HepG2 (cell line): ENCODE measurements around the gene TTC1. TPM values are rescaled to one million over a fixed set of nuclear protein-coding genes. Genes with fewer than 3 reads are reported as not detected.

Experiments used
- ATAC-seq: fragments of 200-7000 bp; cut with Tn5 transposase; 3 replicates; pipeline ENCODE4 v1.9.1; 2020; ENCODE audit warnings: mild to moderate bottlenecking, moderate library complexity
- BruUV-seq: library from RNA; stranded (reverse); fragments of 400-500 nt; replicated peaks from 2 replicates; lab custom pipeline; 2021; lab: Mats Ljungman, UMichigan
- CTCF ChIA-PET: fragments of 300-600 bp; formaldehyde crosslinking; extraction: SDS; loops from one replicate; lab custom pipeline; 2021; ENCODE audit warnings: low total read pairs, inconsistent platforms, low intra/inter-chr PET ratio; lab: Yijun Ruan, JAX
- POLR2A ChIA-PET: fragments of 350-600 bp; sonication (Branson Sonifier 250); formaldehyde crosslinking; loops from one replicate; lab custom pipeline; 2020; ENCODE audit warnings: antibody characterized with exemption, inconsistent platforms; lab: Yijun Ruan, JAX
- DNase-seq: peaks from one replicate; pipeline ENCODE4 v3.0.0-alpha.2; 2015; ENCODE audit warnings: low spot score
- FAIRE-seq: peaks from 3 replicates; lab custom pipeline; 2011; peaks lifted over from hg19 to GRCh38; lab: Jason Lieb, UNC
- H2AFZ ChIP-seq: one replicate; pipeline ENCODE4 v1.6.1; 2011; ENCODE audit warnings: low read length, inconsistent platforms
- H3K27ac ChIP-seq: fragments of 300-600 bp; 3 replicates; pipeline ENCODE4 v1.8.0; 2011; ENCODE audit warnings: mixed run types, mild to moderate bottlenecking, mixed read lengths, low read length, inconsistent platforms; ENCODE audit not compliant: insufficient read depth; ENCODE audit errors: extremely low read length
- H3K27me3 ChIP-seq, 2 experiments: fragments of 200-600 bp in 1 of 2; 2 replicates in 1 of 2; 3 replicates in 1 of 2; pipeline versions ENCODE4 v1.6.0 to v1.8.0; 2011; ENCODE audit warnings: low read length in 2 of 2, mild to moderate bottlenecking in 2 of 2, moderate library complexity in 2 of 2, inconsistent platforms in 1 of 2; ENCODE audit not compliant: insufficient read depth in 2 of 2, control insufficient read depth in 1 of 2
- H3K36me3 ChIP-seq, 2 experiments: fragments of 200-600 bp in 1 of 2; replicated peaks in 1 of 2; 2 replicates in 1 of 2; 3 replicates in 1 of 2; pipeline versions ENCODE4 v1.5.1 to v1.8.0; 2011; ENCODE audit warnings: low read length in 2 of 2, inconsistent platforms in 1 of 2; ENCODE audit not compliant: insufficient read depth in 2 of 2, control insufficient read depth in 1 of 2
- H3K4me1 ChIP-seq: 2 replicates; pipeline ENCODE4 v1.5.1; 2012; ENCODE audit warnings: low read length, inconsistent platforms; ENCODE audit not compliant: insufficient read depth
- H3K4me2 ChIP-seq: 2 replicates; pipeline ENCODE4 v1.6.0; 2011; ENCODE audit warnings: low read depth, low read length, inconsistent platforms
- H3K4me3 ChIP-seq, 3 experiments: fragments of 200-600 bp in 1 of 3; sonication (generic), shearing (Covaris generic) in 1 of 3; replicated peaks in 1 of 3; 2 replicates each; pipeline ENCODE4 v1.5.1; 2011 to 2016; ENCODE audit warnings: low read length in 3 of 3, inconsistent platforms in 2 of 3, low read depth in 2 of 3, mild to moderate bottlenecking in 2 of 3, control low read depth in 1 of 3, mixed read lengths in 1 of 3; ENCODE audit not compliant: insufficient read depth in 1 of 3
- H3K79me2 ChIP-seq: one replicate; pipeline ENCODE4 v1.6.1; 2011; ENCODE audit warnings: low read length, inconsistent platforms; ENCODE audit not compliant: insufficient read depth
- H3K9ac ChIP-seq: 2 replicates; pipeline ENCODE4 v1.6.0; 2011; ENCODE audit warnings: mild to moderate bottlenecking, low read depth, low read length, inconsistent platforms; ENCODE audit not compliant: insufficient read depth
- H3K9me3 ChIP-seq: 2 replicates; pipeline ENCODE4 v1.5.1; 2012; ENCODE audit warnings: mild to moderate bottlenecking, low read length
- H4K20me1 ChIP-seq: 2 replicates; pipeline ENCODE4 v1.6.0; 2011; ENCODE audit warnings: inconsistent platforms, mild to moderate bottlenecking, low read length, moderate library complexity; ENCODE audit not compliant: insufficient read depth
- CENPBD1 ChIP-seq: sonication (generic); formaldehyde crosslinking; IDR thresholded peaks from 2 replicates; pipeline ENCODE4 v1.8.0; 2022; ENCODE audit warnings: missing genetic modification reagents, low read depth, mild to moderate bottlenecking, borderline replicate concordance
- ERF ChIP-seq: IDR thresholded peaks from 2 replicates; pipeline ENCODE4 v1.6.1; 2018; ENCODE audit warnings: missing biosample characterization, missing genetic modification reagents
- HMG20A ChIP-seq: IDR thresholded peaks from 2 replicates; pipeline ENCODE4 v1.6.1; 2016; ENCODE audit warnings: borderline replicate concordance
- MEF2D ChIP-seq: sonication (generic); formaldehyde crosslinking; IDR thresholded peaks from 2 replicates; pipeline ENCODE4 v1.5.1; 2020; ENCODE audit warnings: mild to moderate bottlenecking, missing genetic modification reagents
- MIER3 ChIP-seq: IDR thresholded peaks from 2 replicates; pipeline ENCODE4 v1.6.1; 2016; ENCODE audit warnings: missing compliant biosample characterization, borderline replicate concordance
- ZNF160 ChIP-seq: sonication (generic); formaldehyde crosslinking; IDR thresholded peaks from 2 replicates; pipeline ENCODE4 v1.8.0; 2022; ENCODE audit warnings: mild to moderate bottlenecking, inconsistent platforms, missing genetic modification reagents
- ZNF253 ChIP-seq: sonication (generic); formaldehyde crosslinking; IDR thresholded peaks from 2 replicates; pipeline ENCODE4 v1.8.0; 2022; ENCODE audit warnings: mild to moderate bottlenecking, missing genetic modification reagents, borderline replicate concordance
- WGBS: methylation state at CpG from one replicate; pipeline ENCODE4 v1.1.6; 2017; ENCODE audit warnings: low lambda C conversion rate; 5-methylcytosine and 5-hydroxymethylcytosine counted together
- in situ Hi-C: cut with HindIII; loops from 2 replicates; pipeline ENCODE4 v1.10.0; 2017; ENCODE audit warnings: low pct_unique_long_range_greater_than_20kb; ENCODE audit not compliant: extremely low pct_ligation_motif_present
- intact Hi-C: fragments of 100-400 bp; cut with micrococcal nuclease; formaldehyde crosslinking; loops from one replicate; pipeline ENCODE4 v1.10.0; 2022; ENCODE audit not compliant: unreplicated experiment
- polyA plus RNA-seq, 8 experiments: library from polyadenylated mRNA; depleted of rRNA in 3 of 8; stranded (reverse) in 7 of 8; unstranded in 1 of 8; fragments of >200 nt; fragmentation: Illumina TruSeq in 4 of 8; extraction: Trizol in 4 of 8; gene quantifications; 2 replicates each; pipeline versions ENCODE4 v1.2.1 to v1.2.3, GENCODE V29; 2011 to 2016; ENCODE audit warnings: low read depth in 4 of 8, missing spikeins in 1 of 8, mixed read lengths in 1 of 8; ENCODE audit not compliant: insufficient read depth in 1 of 8
- total RNA-seq, 5 experiments: library from RNA; depleted of rRNA; stranded (reverse); fragments of >200 nt; fragmentation: Illumina TruSeq; extraction: Trizol; gene quantifications; 2 replicates each; pipeline ENCODE4 v1.2.3, GENCODE V29; 2016; ENCODE audit warnings: low read depth in 1 of 5

TTC1 gene
- total and polyA plus RNA-seq, 2 of the 13 experiments (the other 11 are each of a cell fraction or from before 2014, with no cell fraction given): 16.1 to 72.1 TPM

GRCh38 chr5:160071516-160071915 lies 62.6 kb downstream of the TTC1 start:
- no peak for ATAC-seq
- BruUV-seq: no TSS peak

GRCh38 chr5:160071916-160072315 lies 63.0 kb downstream of the TTC1 start:
- no peaks in the 10 kb centered on the region for H3K9me3 ChIP-seq
- no peaks in the 10 kb centered on the region for H3K27me3 ChIP-seq
- no peak for DNase-seq
- FAIRE-seq: no peak
- H3K79me2 ChIP-seq: no peaks in the 10 kb centered on the region
- POLR2A ChIA-PET: no interaction called here
- BruUV-seq: no TSS peak
- no peak overlapping the region for H3K9ac ChIP-seq
- no peaks in the 10 kb centered on the region for H3K4me1 ChIP-seq
- H2AFZ ChIP-seq: no peak overlapping the region
- H3K4me2 ChIP-seq: no peak overlapping the region
- in situ Hi-C loops: no loop called here
- ATAC-seq: no peak
- TF ChIP-seq HMG20A (CRISPR knock-in tag) (no peak), ZNF253 (CRISPR knock-in tag) (no peak)
- intact Hi-C loops: no loop called here
- no peaks in the 10 kb centered on the region for H4K20me1 ChIP-seq
- no peak overlapping the region for H3K4me3 ChIP-seq
- no peak overlapping the region for H3K27ac ChIP-seq
- peaks cover 0 to under 1% of the 10 kb centered on the region in 2 experiments; a peak in 1 of 5 replicates for H3K36me3 ChIP-seq
- WGBS: 94% methylated on average over 2 of the region's 2 CpGs
- CTCF ChIA-PET: no interaction called here

More at GRCh38 chr5:160071516-160071915, 62.6 kb downstream of the TTC1 start:
- ChIA-PET POLR2A (no interaction called here), CTCF (no interaction called here)
- Histone ChIP-seq H2AFZ (no peak overlapping the region), H3K27me3 (no peaks in the 10 kb centered on the region), H3K79me2 (no peaks in the 10 kb centered on the region), H3K9me3 (no peaks in the 10 kb centered on the region), H4K20me1 (no peaks in the 10 kb centered on the region), H3K4me3 (no peak overlapping the region), H3K36me3 (0 out of 5 replicates have a peak, but pooled peaks cover 0 to 3% of the 10 kb centered on the region in 2 experiments), H3K4me1 (no peaks in the 10 kb centered on the region), H3K27ac (no peak overlapping the region), H3K4me2 (no peak overlapping the region), H3K9ac (no peak overlapping the region)
- intact Hi-C loops: no loop called here
- DNase-seq: no peak
- no peak for FAIRE-seq
- in situ Hi-C loops: no loop called here
- TF ChIP-seq MEF2D (CRISPR knock-in tag) (no peak), MIER3 (CRISPR knock-in tag) (no peak), ERF (CRISPR knock-in tag) (no peak), CENPBD1 (CRISPR knock-in tag) (no peak), ZNF160 (CRISPR knock-in tag) (no peak)
- 93% methylated on average over 6 of the region's 8 CpGs for WGBS
